H1 (cell line): Measurements from ENCODE around the gene FAM53A. TPM values are rescaled to one million over a fixed set of nuclear protein-coding genes. Genes with fewer than 3 reads are reported as not detected.

Experiments
- JUND ChIP-seq: IDR thresholded peaks from 2 replicates; pipeline ENCODE4 v1.6.1; 2011; ENCODE audit warnings: mild to moderate bottlenecking, improper control_type of control experiment, low read length
- PHF8 ChIP-seq: fragments of 200-600 bp; sonication (generic); conservative IDR thresholded peaks from 2 replicates; pipeline ENCODE4 v1.7.1; 2012; ENCODE audit warnings: low read depth, mild to moderate bottlenecking, inconsistent platforms, low read length, moderate library complexity
- SRF ChIP-seq: IDR thresholded peaks from 2 replicates; pipeline ENCODE4 v1.6.1; 2011; ENCODE audit warnings: mild to moderate bottlenecking, low read depth, low read length, moderate library complexity
- TAF1 ChIP-seq: IDR thresholded peaks from 2 replicates; pipeline ENCODE4 v1.6.1; 2011; ENCODE audit warnings: mild to moderate bottlenecking, low read depth, low read length
- YY1 ChIP-seq: IDR thresholded peaks from 2 replicates; pipeline ENCODE4 v1.6.1; 2011; ENCODE audit warnings: low read depth, mild to moderate bottlenecking, low read length
- polyA plus RNA-seq, 7 experiments: library from polyadenylated mRNA; depleted of rRNA in 3 of 7; stranded (reverse) in 5 of 7; unstranded in 2 of 7; fragments of >200 nt in 5 of 7; fragments of 200-250 nt in 2 of 7; gene quantifications; 1 replicate in 5 of 7; 2 replicates in 1 of 7; 4 replicates in 1 of 7; pipeline versions ENCODE4 v1.2.1 to v1.2.3, GENCODE V29; 2011 to 2013; ENCODE audit warnings: missing spikeins in 2 of 7, mixed read lengths in 2 of 7
- total RNA-seq: library from RNA; stranded (reverse); fragmentation: NEBNext Ultra II Directional; extraction: Animal tissue kit (Norgen Biotek cat#: 25700); gene quantifications from 2 replicates; pipeline ENCODE4 v1.2.1, GENCODE V29; 2021

Gene FAM53A
- total and polyA plus RNA-seq, 2 of the 8 experiments (the other 6 are each of a cell fraction or from before 2014, with no cell fraction given), result 1.9 to 2.0 TPM

DNA sequence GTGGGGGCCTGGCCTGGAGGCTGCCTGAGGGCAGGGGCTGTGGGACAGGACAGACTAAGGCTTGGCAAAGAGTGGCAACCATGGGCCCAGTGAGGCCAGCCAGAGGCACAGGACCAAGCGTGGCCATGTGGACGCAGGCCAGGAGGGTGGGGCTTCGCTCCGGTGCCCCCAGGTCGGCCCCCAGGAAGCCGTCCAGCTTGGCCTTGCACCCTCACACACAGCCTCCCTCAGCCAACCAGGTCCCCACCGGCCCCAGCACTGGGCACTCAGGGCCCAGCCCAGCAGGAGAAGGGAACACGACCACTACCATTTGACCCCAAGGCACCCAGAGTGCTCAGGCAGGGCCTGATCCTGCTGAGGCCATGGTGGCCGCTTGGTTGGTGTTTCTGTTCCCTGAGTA lies 57.2 kb downstream of the FAM53A start (continued):
- TF ChIP-seq JUND, result no peak
- no peak for TF ChIP-seq YY1
- no peak for TF ChIP-seq TAF1
- no peak for TF ChIP-seq SRF
- no peak for TF ChIP-seq PHF8
